Osteoblast (primary cell): Measurements from ENCODE around the gene PIR. TPM values are rescaled to one million over a fixed set of nuclear protein-coding genes. Genes with fewer than 3 reads are reported as not detected.

Experiments used
- DNase-seq: peaks from one replicate; pipeline ENCODE4 v3.0.0; 2011; ENCODE audit warnings: low spot score, mixed read lengths; ENCODE audit not compliant: insufficient read length; ENCODE audit errors: missing footprints
- H2AFZ ChIP-seq: 2 replicates; pipeline ENCODE4 v1.6.0; 2011; ENCODE audit warnings: mild to moderate bottlenecking, low read length
- H3K27ac ChIP-seq: 2 replicates; pipeline ENCODE4 v1.5.1; 2011; ENCODE audit warnings: mild to moderate bottlenecking, low read depth, low read length, moderate library complexity
- H3K27me3 ChIP-seq: 2 replicates; pipeline ENCODE4 v1.6.0; 2012; ENCODE audit warnings: mild to moderate bottlenecking, control low read depth, inconsistent platforms, low read length, moderate library complexity; ENCODE audit not compliant: insufficient read depth
- H3K36me3 ChIP-seq: 2 replicates; pipeline ENCODE4 v1.5.1; 2011; ENCODE audit warnings: mild to moderate bottlenecking, low read length, control low read depth, moderate library complexity; ENCODE audit not compliant: insufficient read depth
- H3K4me1 ChIP-seq: 2 replicates; pipeline ENCODE4 v1.5.1; 2011; ENCODE audit warnings: mild to moderate bottlenecking, low read length, control low read depth, moderate library complexity; ENCODE audit not compliant: insufficient read depth
- H3K4me2 ChIP-seq: 2 replicates; pipeline ENCODE4 v1.6.0; 2011; ENCODE audit warnings: mild to moderate bottlenecking, low read length; ENCODE audit not compliant: insufficient read depth
- H3K4me3 ChIP-seq: fragments of 200-600 bp; sonication (generic); 3 replicates; pipeline ENCODE4 v1.5.1; 2012; ENCODE audit warnings: mild to moderate bottlenecking, low read length, inconsistent platforms; ENCODE audit not compliant: insufficient read depth
- H3K79me2 ChIP-seq: 2 replicates; pipeline ENCODE4 v1.6.0; 2012; ENCODE audit warnings: mild to moderate bottlenecking, low read length, control low read depth, inconsistent platforms; ENCODE audit not compliant: insufficient read depth
- H3K9me3 ChIP-seq: 2 replicates; pipeline ENCODE4 v1.5.1; 2011; ENCODE audit warnings: low read depth, low read length, control low read depth
- H4K20me1 ChIP-seq: 2 replicates; pipeline ENCODE4 v1.6.0; 2012; ENCODE audit warnings: mild to moderate bottlenecking, low read length, control low read depth; ENCODE audit not compliant: insufficient read depth
- CTCF ChIP-seq: IDR thresholded peaks from 2 replicates; pipeline ENCODE4 v1.5.1; 2011; ENCODE audit warnings: mild to moderate bottlenecking, low read depth, low read length, moderate library complexity; ENCODE audit errors: extremely low read depth
- total RNA-seq: library from RNA; depleted of rRNA; stranded (reverse); fragments of >200 nt; gene quantifications from 2 replicates; pipeline ENCODE4 v1.2.3, GENCODE V29; 2012

PIR gene
- total RNA-seq, 1 donor, result 15.9 TPM

DNA sequence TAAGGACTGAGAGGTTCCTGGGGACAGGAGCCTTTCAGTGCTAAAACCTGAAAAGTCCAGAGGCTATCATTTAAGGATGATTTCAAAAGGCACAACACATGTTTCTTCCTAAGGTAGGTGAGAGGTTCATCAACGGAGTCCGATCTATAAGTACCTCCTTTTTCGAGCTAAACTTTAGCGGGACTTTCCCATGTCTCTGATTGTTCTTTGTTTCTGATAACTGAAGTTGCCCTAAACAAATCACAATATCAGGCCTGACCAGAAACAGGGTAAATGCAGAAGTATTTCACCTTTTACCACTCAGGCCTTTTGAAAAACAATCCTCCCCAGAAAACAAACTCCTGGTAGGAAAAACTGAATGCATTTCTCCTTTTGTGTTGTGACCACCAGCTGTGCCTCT lies 17.6 kb downstream of the PIR start:
- Histone ChIP-seq H2AFZ (peak overlapping the region; percentile 57), H3K4me3 (no peak overlapping the region), H3K9me3 (no peaks in the 10 kb centered on the region), H3K4me1 (no peaks in the 10 kb centered on the region), H3K4me2 (no peak overlapping the region), H3K36me3 (no peaks in the 10 kb centered on the region), H4K20me1 (no peaks in the 10 kb centered on the region), H3K79me2 (no peaks in the 10 kb centered on the region), H3K27ac (no peak overlapping the region), H3K27me3 (no peaks in the 10 kb centered on the region)
- no peak for TF ChIP-seq CTCF
- no peak for DNase-seq

DNA sequence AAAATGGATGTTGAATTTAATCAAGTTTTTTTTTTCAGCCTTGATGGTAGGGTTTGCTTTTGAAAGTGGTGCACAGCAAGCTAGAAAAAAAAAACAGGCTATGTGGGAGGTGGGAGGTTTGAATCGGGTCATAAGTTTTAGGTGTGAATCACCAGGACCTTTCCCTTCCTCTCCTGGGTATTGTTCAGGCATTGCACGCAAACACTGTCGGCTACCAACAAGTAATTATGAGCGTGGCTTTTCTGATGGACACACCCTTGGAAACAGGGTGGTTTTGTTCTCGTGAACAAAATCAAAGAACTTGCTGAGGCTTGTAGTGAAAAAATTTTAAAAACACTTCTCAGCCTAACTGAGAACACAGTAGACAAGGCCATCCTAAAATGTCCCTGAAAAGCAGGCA lies 18.1 kb downstream of the PIR start:
- DNase-seq, result no peak
- H3K4me2 ChIP-seq, result no peak overlapping the region

DNA sequence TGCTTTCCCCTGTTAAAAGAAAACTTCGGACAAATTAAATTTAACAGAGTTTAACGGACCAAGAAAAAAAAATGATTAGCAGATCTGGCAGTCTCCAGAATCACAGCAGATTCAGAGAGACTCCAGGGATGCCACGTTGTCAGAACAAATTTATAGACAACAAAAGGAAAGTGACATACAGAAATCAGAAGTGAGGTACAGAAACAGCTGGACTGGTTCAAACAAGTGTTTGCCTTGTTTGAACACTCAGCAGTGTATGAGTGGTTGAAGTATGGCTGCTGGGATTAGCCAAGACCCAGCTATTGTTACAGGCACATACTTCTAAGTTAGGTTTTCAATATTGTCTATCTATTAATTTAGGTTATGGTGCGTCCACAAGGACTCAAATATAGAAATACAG lies 19.1 kb downstream of the PIR start:
- Histone ChIP-seq H3K27ac (no peak overlapping the region), H3K4me2 (no peak overlapping the region), H3K79me2 (no peaks in the 10 kb centered on the region), H3K27me3 (no peaks in the 10 kb centered on the region), H3K4me1 (no peaks in the 10 kb centered on the region), H3K9me3 (no peaks in the 10 kb centered on the region), H3K4me3 (no peak overlapping the region), H2AFZ (no peak overlapping the region), H4K20me1 (no peaks in the 10 kb centered on the region), H3K36me3 (no peaks in the 10 kb centered on the region)
- no peak for TF ChIP-seq CTCF
- no peak for DNase-seq

More for the DNA sequence above, 18.1 kb downstream of the PIR start:
- Histone ChIP-seq H2AFZ (peak overlapping the region; percentile 57), H3K36me3 (no peaks in the 10 kb centered on the region), H3K79me2 (no peaks in the 10 kb centered on the region), H4K20me1 (no peaks in the 10 kb centered on the region), H3K9me3 (no peaks in the 10 kb centered on the region), H3K4me3 (no peak overlapping the region), H3K27me3 (no peaks in the 10 kb centered on the region), H3K27ac (no peak overlapping the region), H3K4me1 (no peaks in the 10 kb centered on the region)
- TF ChIP-seq CTCF, result no peak

- Histone ChIP-seq H3K9me3 (no peaks in the 10 kb centered on the region), H3K4me1 (no peaks in the 10 kb centered on the region), H3K36me3 (no peaks in the 10 kb centered on the region), H2AFZ (no peak overlapping the region), H3K4me2 (no peak overlapping the region), H4K20me1 (no peaks in the 10 kb centered on the region), H3K27me3 (no peaks in the 10 kb centered on the region), H3K27ac (no peak overlapping the region), H3K4me3 (no peak overlapping the region), H3K79me2 (no peaks in the 10 kb centered on the region)
- no peak for DNase-seq
- TF ChIP-seq CTCF, result no peak
Measured at GRCh38 chrX:15472531-15472930, 20.6 kb downstream of the PIR start.
